HEK293T (cell line): ENCODE results near the gene PBRM1.

Experiments
- CTCF ChIA-PET: fragments of 350-600 bp; formaldehyde crosslinking; extraction: SDS; loops from one replicate; lab custom pipeline; 2021; ENCODE audit warnings: antibody characterized with exemption, inconsistent platforms; lab: Yijun Ruan, JAX
- POLR2A ChIA-PET: fragments of 350-600 bp; formaldehyde crosslinking; extraction: SDS; loops from one replicate; lab custom pipeline; 2020; ENCODE audit warnings: antibody characterized with exemption, inconsistent platforms; lab: Yijun Ruan, JAX
- DNase-seq: peaks from one replicate; pipeline ENCODE4 v3.0.0; 2012; ENCODE audit warnings: mixed read lengths; ENCODE audit errors: extremely low spot score
- ARNT ChIP-seq: fragments of 450-650 bp; IDR thresholded peaks from 2 replicates; pipeline ENCODE4 v1.6.1; 2017; ENCODE audit warnings: mild to moderate bottlenecking
- BHLHE40 ChIP-seq: fragments of 450-650 bp; IDR thresholded peaks from 2 replicates; pipeline ENCODE4 v1.6.1; 2016; ENCODE audit warnings: mild to moderate bottlenecking, moderate library complexity, borderline replicate concordance
- CTBP1 ChIP-seq: fragments of 450-650 bp; IDR thresholded peaks from 2 replicates; pipeline ENCODE4 v1.6.1; 2016; ENCODE audit warnings: borderline replicate concordance
- ELF4 ChIP-seq: fragments of 450-650 bp; IDR thresholded peaks from 2 replicates; pipeline ENCODE4 v1.6.1; 2017; ENCODE audit warnings: antibody characterized with exemption
- FOXA1 ChIP-seq: fragments of 450-650 bp; IDR thresholded peaks from 2 replicates; pipeline ENCODE4 v1.6.1; 2016; ENCODE audit warnings: mild to moderate bottlenecking
- FOXK2 ChIP-seq: fragments of 450-650 bp; IDR thresholded peaks from 2 replicates; pipeline ENCODE4 v1.6.1; 2016; ENCODE audit warnings: mild to moderate bottlenecking
- FOXM1 ChIP-seq: fragments of 450-650 bp; IDR thresholded peaks from 2 replicates; pipeline ENCODE4 v1.6.1; 2017; ENCODE audit warnings: mild to moderate bottlenecking, borderline replicate concordance
- HDGF ChIP-seq: fragments of 450-650 bp; IDR thresholded peaks from 2 replicates; pipeline ENCODE4 v1.6.1; 2017; ENCODE audit warnings: antibody characterized with exemption, borderline replicate concordance
- L3MBTL2 ChIP-seq: fragments of 450-650 bp; conservative IDR thresholded peaks from 2 replicates; pipeline ENCODE4 v1.6.1; 2016; ENCODE audit warnings: mild to moderate bottlenecking
- LEF1 ChIP-seq: fragments of 450-650 bp; IDR thresholded peaks from 2 replicates; pipeline ENCODE4 v1.6.1; 2017; ENCODE audit warnings: mild to moderate bottlenecking, borderline replicate concordance
- NFRKB ChIP-seq: fragments of 450-650 bp; IDR thresholded peaks from 2 replicates; pipeline ENCODE4 v1.6.1; 2016; ENCODE audit warnings: mild to moderate bottlenecking, moderate library complexity
- PKNOX1 ChIP-seq: fragments of 450-650 bp; IDR thresholded peaks from 2 replicates; pipeline ENCODE4 v1.6.1; 2016
- SP1 ChIP-seq: fragments of 450-650 bp; IDR thresholded peaks from 2 replicates; pipeline ENCODE4 v1.6.1; 2017
- SUZ12 ChIP-seq: fragments of 450-650 bp; IDR thresholded peaks from 2 replicates; pipeline ENCODE4 v1.6.1; 2016; ENCODE audit warnings: mild to moderate bottlenecking
- TARDBP ChIP-seq: fragments of 450-650 bp; IDR thresholded peaks from 2 replicates; pipeline ENCODE4 v1.6.1; 2016
- ZNF384 ChIP-seq: fragments of 450-650 bp; IDR thresholded peaks from 2 replicates; pipeline ENCODE4 v1.6.1; 2016

Gene PBRM1

GRCh38 chr3:52512105-52512504 lies 173.6 kb downstream of the PBRM1 start:
- no peak for DNase-seq
- ChIA-PET CTCF (no interaction called here), POLR2A (no interaction called here)
- TF ChIP-seq L3MBTL2 = no peak
- TF ChIP-seq BHLHE40 = no peak
- no peak for TF ChIP-seq PKNOX1
- TF ChIP-seq TARDBP = no peak
- TF ChIP-seq ELF4 = no peak
- TF ChIP-seq SUZ12 = no peak
- no peak for TF ChIP-seq ARNT
- TF ChIP-seq FOXK2 = no peak
- no peak for TF ChIP-seq CTBP1
- no peak for TF ChIP-seq ZNF384
- no peak for TF ChIP-seq FOXM1
- no peak for TF ChIP-seq NFRKB
- TF ChIP-seq FOXA1 = no peak
- TF ChIP-seq SP1 = no peak
- no peak for TF ChIP-seq HDGF
- TF ChIP-seq LEF1 = no peak

- no peak for TF ChIP-seq FOXK2
- no peak for TF ChIP-seq TARDBP
- TF ChIP-seq SP1 = no peak
- TF ChIP-seq L3MBTL2 = no peak
- TF ChIP-seq CTBP1 = no peak
- TF ChIP-seq SUZ12 = no peak
- TF ChIP-seq BHLHE40 = no peak
- no peak for TF ChIP-seq LEF1
- TF ChIP-seq FOXA1 = no peak
- no peak for TF ChIP-seq HDGF
- no peak for TF ChIP-seq ZNF384
- no peak for TF ChIP-seq ARNT
- TF ChIP-seq ELF4 = no peak
- TF ChIP-seq FOXM1 = no peak
- TF ChIP-seq NFRKB = no peak
- TF ChIP-seq PKNOX1 = no peak
- POLR2A ChIA-PET = no interaction called here
- no peak for DNase-seq
- CTCF ChIA-PET = no interaction called here
Observed at GRCh38 chr3:52511509-52511908, 174.2 kb downstream of the PBRM1 start.

GRCh38 chr3:52509753-52510328 lies 175.9 kb downstream of the PBRM1 start:
- POLR2A ChIA-PET = no interaction called here
- CTCF ChIA-PET = no interaction called here
- TF ChIP-seq SP1 (no peak), NFRKB (no peak), FOXM1 (no peak), ZNF384 (no peak), LEF1 (no peak), SUZ12 (no peak), ARNT (no peak), FOXK2 (no peak), HDGF (no peak), ELF4 (no peak), TARDBP (no peak)
- no peak for DNase-seq

GRCh38 chr3:52507359-52507758 lies 178.4 kb downstream of the PBRM1 start:
- no peak for TF ChIP-seq PKNOX1
- no peak for TF ChIP-seq NFRKB
- no peak for TF ChIP-seq LEF1
- TF ChIP-seq CTBP1 = no peak
- no peak for TF ChIP-seq BHLHE40
- TF ChIP-seq ELF4 = no peak
- TF ChIP-seq TARDBP = no peak
- TF ChIP-seq L3MBTL2 = no peak
- no peak for TF ChIP-seq ZNF384
- TF ChIP-seq FOXA1 = no peak
- TF ChIP-seq HDGF = no peak
- no peak for TF ChIP-seq FOXK2
- TF ChIP-seq ARNT = no peak
- TF ChIP-seq SUZ12 = no peak
- no peak for TF ChIP-seq SP1
- no peak for TF ChIP-seq FOXM1
- no peak for DNase-seq
- ChIA-PET POLR2A (no interaction called here), CTCF (no interaction called here)

- ChIA-PET POLR2A (no interaction called here), CTCF (no interaction called here)
- TF ChIP-seq FOXA1 (no peak), CTBP1 (no peak), LEF1 (no peak), ELF4 (no peak), TARDBP (no peak), L3MBTL2 (no peak), ZNF384 (no peak), FOXK2 (no peak), PKNOX1 (no peak), SP1 (no peak), BHLHE40 (no peak), HDGF (no peak), FOXM1 (no peak), SUZ12 (no peak), ARNT (no peak), NFRKB (no peak)
- DNase-seq = no peak
Observed at GRCh38 chr3:52506266-52506966, 179.3 kb downstream of the PBRM1 start.
